ENCODE results near the gene GAREM2.

The GAREM2 gene

GRCh38 chr2:26169681-26170414 lies 3.0 kb upstream of the GAREM2 start:
- DNase-seq (ENCODE audit: low spot score), result no peak

GRCh38 chr2:26170795-26171194 lies 2.1 kb upstream of the GAREM2 start:
- no peak for DNase-seq (ENCODE audit: low spot score)

GRCh38 chr2:26172189-26172870 lies 558 bp upstream of the GAREM2 start:
- DNase-seq (ENCODE audit: low spot score), result no peak

- no peak for DNase-seq (ENCODE audit: low spot score)
These were observed 1.0 kb downstream of the GAREM2 start for GRCh38 chr2:26173776-26174482.

- DNase-seq (ENCODE audit: low spot score), result no peak
These were observed 2.0 kb downstream of the GAREM2 start for GRCh38 chr2:26174691-26175465.

- no peak for DNase-seq (ENCODE audit: low spot score)
These were observed 2.8 kb downstream of the GAREM2 start for GRCh38 chr2:26175466-26176278.

- DNase-seq (ENCODE audit: low spot score), result no peak
These were observed 3.4 kb downstream of the GAREM2 start for GRCh38 chr2:26176279-26176615.

GRCh38 chr2:26177122-26177521 lies 4.2 kb downstream of the GAREM2 start:
- DNase-seq (ENCODE audit: low spot score), result no peak

- DNase-seq (ENCODE audit: low spot score), result no peak
These were observed 5.4 kb downstream of the GAREM2 start for GRCh38 chr2:26178246-26178645.

GRCh38 chr2:26178746-26179436 lies 6.0 kb downstream of the GAREM2 start:
- peak; percentile 56 for DNase-seq (ENCODE audit: low spot score)

GRCh38 chr2:26179446-26179913 lies 6.6 kb downstream of the GAREM2 start:
- no peak for DNase-seq (ENCODE audit: low spot score)

GRCh38 chr2:26182441-26182840 lies 9.6 kb downstream of the GAREM2 start:
- DNase-seq (ENCODE audit: low spot score), result no peak

- no peak for DNase-seq (ENCODE audit: low spot score)
These were observed 10.2 kb downstream of the GAREM2 start for GRCh38 chr2:26182887-26183630.

GRCh38 chr2:26184121-26184520 lies 11.2 kb downstream of the GAREM2 start:
- no peak for DNase-seq (ENCODE audit: low spot score)

GRCh38 chr2:26184555-26185303 lies 11.8 kb downstream of the GAREM2 start:
- peak; percentile 95 for DNase-seq (ENCODE audit: low spot score)

- no peak for DNase-seq (ENCODE audit: low spot score)
These were observed 12.5 kb downstream of the GAREM2 start for GRCh38 chr2:26185304-26185928.

GRCh38 chr2:26185954-26186770 lies 13.3 kb downstream of the GAREM2 start:
- no peak for DNase-seq (ENCODE audit: low spot score)

- no peak for DNase-seq (ENCODE audit: low spot score)
These were observed 14.2 kb downstream of the GAREM2 start for GRCh38 chr2:26187114-26187513.

Measured in hepatic stellate cell (primary cell).